Hepatocyte (in vitro differentiated cells): Measurements from ENCODE around the gene POLR2E. TPM values are rescaled to one million over a fixed set of nuclear protein-coding genes. Genes with fewer than 3 reads are reported as not detected.

ENCODE experiments used
- DNase-seq: peaks from one replicate; pipeline ENCODE4 v3.0.0-alpha.2; 2016; ENCODE audit warnings: low spot score
- H2AFZ ChIP-seq: fragments of 200-600 bp; sonication (generic); 2 replicates; pipeline ENCODE4 v1.6.0; 2016; ENCODE audit warnings: antibody characterized with exemption, mild to moderate bottlenecking
- H3K27ac ChIP-seq: fragments of 200-600 bp; sonication (generic); 2 replicates; pipeline ENCODE4 v1.5.1; 2016; ENCODE audit warnings: mild to moderate bottlenecking
- H3K27me3 ChIP-seq: fragments of 200-600 bp; sonication (generic); 2 replicates; pipeline ENCODE4 v1.6.1; 2016
- H3K36me3 ChIP-seq: fragments of 200-600 bp; sonication (generic); replicated peaks from 2 replicates; pipeline ENCODE4 v1.5.1; 2016; ENCODE audit warnings: low read depth; ENCODE audit not compliant: insufficient read depth
- H3K4me1 ChIP-seq: fragments of 200-600 bp; sonication (generic); 2 replicates; pipeline ENCODE4 v1.5.1; 2016; ENCODE audit warnings: mild to moderate bottlenecking, moderate library complexity; ENCODE audit not compliant: insufficient read depth
- H3K4me2 ChIP-seq: fragments of 200-600 bp; sonication (generic); 2 replicates; pipeline ENCODE4 v1.6.0; 2016
- H3K4me3 ChIP-seq: fragments of 200-600 bp; sonication (generic); 2 replicates; pipeline ENCODE4 v1.5.1; 2016; ENCODE audit warnings: mild to moderate bottlenecking
- H3K79me2 ChIP-seq: fragments of 200-600 bp; sonication (generic); 2 replicates; pipeline ENCODE4 v1.6.0; 2017; ENCODE audit warnings: mild to moderate bottlenecking
- H3K9me2 ChIP-seq: fragments of 200-600 bp; sonication (generic); replicated peaks from 2 replicates; pipeline ENCODE4 v1.6.0; 2017; ENCODE audit warnings: mild to moderate bottlenecking; ENCODE audit not compliant: insufficient read depth
- H3K9me3 ChIP-seq: fragments of 200-600 bp; sonication (generic); 2 replicates; pipeline ENCODE4 v1.5.1; 2016; ENCODE audit warnings: low read depth, mild to moderate bottlenecking
- H4K20me1 ChIP-seq: fragments of 200-600 bp; sonication (generic); 2 replicates; pipeline ENCODE4 v1.6.0; 2016; ENCODE audit warnings: mild to moderate bottlenecking; ENCODE audit not compliant: insufficient read depth, poor library complexity, severe bottlenecking
- CTCF ChIP-seq: fragments of 200-600 bp; sonication (generic); IDR thresholded peaks from 2 replicates; pipeline ENCODE4 v1.5.1; 2016; ENCODE audit warnings: antibody characterized with exemption, mild to moderate bottlenecking; ENCODE audit not compliant: poor library complexity
- EZH2 ChIP-seq: fragments of 200-600 bp; sonication (generic); IDR thresholded peaks from 2 replicates; pipeline ENCODE4 v1.6.1; 2016; ENCODE audit warnings: antibody characterized with exemption, mild to moderate bottlenecking, borderline replicate concordance
- EZH2phosphoT487 ChIP-seq: fragments of 200-600 bp; sonication (generic); IDR thresholded peaks from one replicate; pipeline ENCODE4 v1.6.1; 2018; ENCODE audit warnings: antibody characterized with exemption, mild to moderate bottlenecking, low read depth, moderate library complexity; ENCODE audit not compliant: unreplicated experiment, severe bottlenecking
- WGBS: methylation state at CpG from one replicate; pipeline ENCODE4 v1.1.6; 2016; ENCODE audit warnings: low lambda C conversion rate; ENCODE audit errors: missing lambda C conversion rate; 5-methylcytosine and 5-hydroxymethylcytosine counted together
- polyA plus RNA-seq: library from polyadenylated mRNA; unstranded; fragments of >200 nt; fragmentation: Nextera tagmentation; extraction: Ambion mirVana; gene quantifications from 2 replicates; pipeline ENCODE4 v1.2.1, GENCODE V29; 2016
- total RNA-seq: library from RNA; depleted of rRNA; stranded (reverse); fragments of >200 nt; gene quantifications from 2 replicates; pipeline ENCODE4 v1.2.3, GENCODE V29; 2014

Gene POLR2E
- total and polyA plus RNA-seq, 2 experiments from 2014 or later = 126 to 328 TPM

- peaks cover 4% of the 10 kb centered on the region for H3K4me1 ChIP-seq
- no peak overlapping the region for H2AFZ ChIP-seq
- no peak overlapping the region for H3K4me3 ChIP-seq
- DNase-seq = no peak
- no peaks in the 10 kb centered on the region for H3K9me2 ChIP-seq
- WGBS = 86% methylated on average over 17 of the region's 18 CpGs
- no peaks in the 10 kb centered on the region for H3K9me3 ChIP-seq
- H3K27ac ChIP-seq = no peak overlapping the region
- peaks cover 11% of the 10 kb centered on the region for H3K79me2 ChIP-seq
- no peak overlapping the region for H3K4me2 ChIP-seq
- H3K36me3 ChIP-seq = no peaks in the 10 kb centered on the region
- TF ChIP-seq CTCF (no peak), EZH2 (no peak)
- H4K20me1 ChIP-seq = peaks cover 8% of the 10 kb centered on the region
- H3K27me3 ChIP-seq = no peaks in the 10 kb centered on the region
These were observed 15.8 kb upstream of the POLR2E start for GRCh38 chr19:1110809-1111640.

GRCh38 chr19:1109697-1110671 is 14.8 kb upstream of the POLR2E start:
- Histone ChIP-seq H3K9me3 (no peaks in the 10 kb centered on the region), H3K4me3 (no peak overlapping the region), H3K27ac (no peak overlapping the region), H3K79me2 (peaks cover 22% of the 10 kb centered on the region), H3K9me2 (no peaks in the 10 kb centered on the region), H3K36me3 (no peaks in the 10 kb centered on the region), H4K20me1 (peaks cover 19% of the 10 kb centered on the region), H3K27me3 (no peaks in the 10 kb centered on the region), H3K4me1 (peaks cover 13% of the 10 kb centered on the region), H3K4me2 (no peak overlapping the region), H2AFZ (no peak overlapping the region)
- WGBS = 94% methylated on average over 24 of the region's 54 CpGs
- DNase-seq = no peak
- TF ChIP-seq EZH2 = no peak
- no peak for TF ChIP-seq CTCF
- TF ChIP-seq EZH2phosphoT487 = no peak

GRCh38 chr19:1109032-1109551 is 13.9 kb upstream of the POLR2E start:
- no peaks in the 10 kb centered on the region for H3K9me3 ChIP-seq
- peaks cover 13% of the 10 kb centered on the region for H3K4me1 ChIP-seq
- no peak overlapping the region for H2AFZ ChIP-seq
- TF ChIP-seq EZH2phosphoT487 (no peak), EZH2 (no peak), CTCF (no peak)
- H3K27ac ChIP-seq = no peak overlapping the region
- H3K36me3 ChIP-seq = no peaks in the 10 kb centered on the region
- no peak overlapping the region for H3K4me3 ChIP-seq
- H3K27me3 ChIP-seq = no peaks in the 10 kb centered on the region
- peaks cover 24% of the 10 kb centered on the region for H3K79me2 ChIP-seq
- no peak overlapping the region for H3K4me2 ChIP-seq
- peaks cover 19% of the 10 kb centered on the region for H4K20me1 ChIP-seq
- no peak for DNase-seq
- no peaks in the 10 kb centered on the region for H3K9me2 ChIP-seq
- WGBS = 97% methylated on average over 28 of the region's 48 CpGs
